ENCODE data around the gene CENPB.

The CENPB gene

DNA sequence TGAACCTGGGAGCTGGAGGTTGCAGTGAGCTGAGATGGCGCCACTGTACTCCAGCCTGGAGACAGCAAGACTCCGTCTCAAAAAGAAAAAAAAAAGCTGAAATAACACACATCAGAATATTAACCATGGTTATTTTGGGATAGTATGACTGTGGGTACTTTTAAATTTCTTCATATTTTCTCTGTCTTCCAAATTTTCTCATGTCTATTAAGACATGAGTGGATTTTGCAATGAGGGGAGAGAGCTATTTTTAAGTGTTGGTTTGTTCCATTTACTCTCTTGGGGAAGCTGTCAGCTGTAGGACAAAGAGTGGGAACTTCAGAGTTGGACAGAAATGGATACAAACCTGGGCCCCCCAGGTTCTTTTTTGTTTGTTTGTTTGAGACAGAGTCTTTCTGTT is 29.3 kb downstream of the CENPB start:
- no peak overlapping the region for H3K4me2 ChIP-seq (ENCODE audit: low read length)
- peaks cover 19% of the 10 kb centered on the region for H3K36me3 ChIP-seq (ENCODE audit: control insufficient read depth, low read length)
- no peaks in the 10 kb centered on the region for H3F3A ChIP-seq (ENCODE audit: control insufficient read depth, insufficient read depth)
- peaks cover 10% of the 10 kb centered on the region; the same call in 1 of the 2 replicates for H3K79me2 ChIP-seq (ENCODE audit: control insufficient read depth, low read length)
- no peaks in the 10 kb centered on the region for H4K20me1 ChIP-seq (ENCODE audit: control insufficient read depth, insufficient read depth, low read depth, low read length)
- H3K9me3 ChIP-seq (ENCODE audit: control insufficient read depth, insufficient read depth, low read length), result no peaks in the 10 kb centered on the region
- no peaks in the 10 kb centered on the region for H3K9me2 ChIP-seq (replicated peaks; ENCODE audit: control insufficient read depth, low read length)
- H3K4me3 ChIP-seq (ENCODE audit: low read length), result no peak overlapping the region
- H3K27me3 ChIP-seq (ENCODE audit: control insufficient read depth, low read length), result no peaks in the 10 kb centered on the region
- TF ChIP-seq, protein P1, sequence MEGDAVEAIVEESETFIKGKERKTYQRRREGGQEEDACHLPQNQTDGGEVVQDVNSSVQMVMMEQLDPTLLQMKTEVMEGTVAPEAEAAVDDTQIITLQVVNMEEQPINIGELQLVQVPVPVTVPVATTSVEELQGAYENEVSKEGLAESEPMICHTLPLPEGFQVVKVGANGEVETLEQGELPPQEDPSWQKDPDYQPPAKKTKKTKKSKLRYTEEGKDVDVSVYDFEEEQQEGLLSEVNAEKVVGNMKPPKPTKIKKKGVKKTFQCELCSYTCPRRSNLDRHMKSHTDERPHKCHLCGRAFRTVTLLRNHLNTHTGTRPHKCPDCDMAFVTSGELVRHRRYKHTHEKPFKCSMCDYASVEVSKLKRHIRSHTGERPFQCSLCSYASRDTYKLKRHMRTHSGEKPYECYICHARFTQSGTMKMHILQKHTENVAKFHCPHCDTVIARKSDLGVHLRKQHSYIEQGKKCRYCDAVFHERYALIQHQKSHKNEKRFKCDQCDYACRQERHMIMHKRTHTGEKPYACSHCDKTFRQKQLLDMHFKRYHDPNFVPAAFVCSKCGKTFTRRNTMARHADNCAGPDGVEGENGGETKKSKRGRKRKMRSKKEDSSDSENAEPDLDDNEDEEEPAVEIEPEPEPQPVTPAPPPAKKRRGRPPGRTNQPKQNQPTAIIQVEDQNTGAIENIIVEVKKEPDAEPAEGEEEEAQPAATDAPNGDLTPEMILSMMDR (IDR thresholded peaks at IDR 0.05; ENCODE audit: low read depth, low read length, poor library complexity, severe bottlenecking), result no peak
- no peak for TF ChIP-seq EZH2phosphoT487 (IDR thresholded peaks at IDR 0.05; ENCODE audit: borderline replicate concordance, low read length)
- H3K4me1 ChIP-seq (ENCODE audit: control insufficient read depth, low read length), result no peaks in the 10 kb centered on the region
- no peak overlapping the region for H3K27ac ChIP-seq (ENCODE audit: low read depth, low read length)

DNA sequence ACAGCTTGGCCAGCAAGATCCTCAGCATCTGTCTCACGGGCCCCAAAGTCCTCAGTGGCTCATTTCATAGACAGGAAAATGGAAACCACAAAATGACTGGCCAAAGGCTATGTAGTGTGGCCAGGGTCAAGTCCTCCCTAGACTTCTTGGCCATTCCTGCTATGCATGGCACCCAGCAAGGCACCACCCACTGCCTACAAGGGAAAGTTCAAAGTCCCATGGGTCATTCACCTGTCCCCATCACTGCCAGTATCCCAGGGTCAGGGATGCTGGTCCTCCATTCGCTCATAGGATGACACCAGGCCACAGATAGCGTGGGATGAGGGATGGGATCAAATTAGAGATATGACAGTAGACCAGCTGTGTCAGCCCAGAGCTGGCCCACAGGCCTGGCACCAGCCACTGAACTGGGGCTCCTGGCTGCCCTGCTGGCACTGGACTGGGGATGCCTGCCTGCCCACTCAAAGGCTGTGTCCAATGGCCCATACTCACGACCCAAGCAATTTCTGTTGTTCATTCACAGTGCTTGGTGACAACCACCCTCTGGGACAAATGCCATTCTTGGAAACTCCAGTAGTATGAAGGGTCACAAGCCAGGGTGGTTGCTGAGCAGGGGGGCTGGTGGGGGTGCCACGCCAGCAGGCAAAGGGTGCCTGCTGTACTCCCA is 30.6 kb downstream of the CENPB start:
- no peaks in the 10 kb centered on the region for H4K20me1 ChIP-seq (ENCODE audit: control insufficient read depth, insufficient read depth, low read depth, low read length)
- H3K27me3 ChIP-seq (ENCODE audit: control insufficient read depth, low read length), result no peaks in the 10 kb centered on the region
- H3K27ac ChIP-seq (ENCODE audit: low read depth, low read length), result no peak overlapping the region
- H3K9me3 ChIP-seq (ENCODE audit: control insufficient read depth, insufficient read depth, low read length), result no peaks in the 10 kb centered on the region
- no peaks in the 10 kb centered on the region for H3F3A ChIP-seq (ENCODE audit: control insufficient read depth, insufficient read depth)
- peaks cover 7% of the 10 kb centered on the region; the same call in 1 of the 2 replicates for H3K79me2 ChIP-seq (ENCODE audit: control insufficient read depth, low read length)
- no peak for TF ChIP-seq EZH2phosphoT487 (IDR thresholded peaks at IDR 0.05; ENCODE audit: borderline replicate concordance, low read length)
- TF ChIP-seq, protein P1 (IDR thresholded peaks at IDR 0.05; ENCODE audit: low read depth, low read length, poor library complexity, severe bottlenecking), result no peak
- H3K4me2 ChIP-seq (ENCODE audit: low read length), result no peak overlapping the region
- H3K36me3 ChIP-seq (ENCODE audit: control insufficient read depth, low read length), result peaks cover 15% of the 10 kb centered on the region
- no peaks in the 10 kb centered on the region for H3K9me2 ChIP-seq (replicated peaks; ENCODE audit: control insufficient read depth, low read length)
- no peaks in the 10 kb centered on the region for H3K4me1 ChIP-seq (ENCODE audit: control insufficient read depth, low read length)
- H3K4me3 ChIP-seq (ENCODE audit: low read length), result no peak overlapping the region

DNA sequence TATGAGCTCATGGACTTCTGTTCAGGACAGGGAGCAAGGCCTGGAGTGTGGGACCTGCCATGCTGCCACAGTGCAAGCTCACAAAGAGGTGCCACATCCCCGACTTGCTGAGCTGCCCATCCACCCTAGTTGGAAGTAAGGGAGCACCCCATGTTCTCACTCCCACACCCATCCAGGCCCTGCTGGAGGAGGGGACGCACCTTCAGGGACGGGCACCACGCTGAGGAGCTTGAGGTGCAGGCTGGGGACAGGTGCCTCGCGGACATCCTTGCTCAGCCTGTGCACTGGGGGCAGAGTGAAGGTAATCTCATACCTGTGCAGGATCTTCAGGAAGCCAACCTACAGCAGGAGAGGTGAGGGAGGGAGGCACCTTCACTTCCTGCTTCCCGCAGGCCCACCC is 31.3 kb downstream of the CENPB start:
- Histone ChIP-seq H3F3A (ENCODE audit: control insufficient read depth, insufficient read depth) (no peaks in the 10 kb centered on the region), H3K4me3 (ENCODE audit: low read length) (no peak overlapping the region), H3K27me3 (ENCODE audit: control insufficient read depth, low read length) (no peaks in the 10 kb centered on the region), H3K79me2 (ENCODE audit: control insufficient read depth, low read length) (peaks cover 2% of the 10 kb centered on the region; the same call in 1 of the 2 replicates), H3K27ac (ENCODE audit: low read depth, low read length) (no peak overlapping the region), H3K4me1 (ENCODE audit: control insufficient read depth, low read length) (no peaks in the 10 kb centered on the region), H3K36me3 (ENCODE audit: control insufficient read depth, low read length) (peaks cover 17% of the 10 kb centered on the region), H3K9me2 (replicated peaks; ENCODE audit: control insufficient read depth, low read length) (no peaks in the 10 kb centered on the region), H4K20me1 (ENCODE audit: control insufficient read depth, insufficient read depth, low read depth, low read length) (no peaks in the 10 kb centered on the region), H3K9me3 (ENCODE audit: control insufficient read depth, insufficient read depth, low read length) (no peaks in the 10 kb centered on the region), H3K4me2 (ENCODE audit: low read length) (no peak overlapping the region)
- TF ChIP-seq EZH2phosphoT487 (IDR thresholded peaks at IDR 0.05; ENCODE audit: borderline replicate concordance, low read length), result no peak
- TF ChIP-seq, protein P1 (IDR thresholded peaks at IDR 0.05; ENCODE audit: low read depth, low read length, poor library complexity, severe bottlenecking), result no peak

All from DOHH2 (cell line).